Thymus (tissue), 14 donors: ENCODE results near the gene IL22. TPM values are rescaled to one million over a fixed set of nuclear protein-coding genes. Genes with fewer than 3 reads are reported as not detected.
A peak's percentile ranks its signal among the peaks of the same experiment; 100 is the strongest.

Experiments used
- DNase-seq, 9 donors: peaks; one replicate each; pipeline ENCODE4 v3.0.0-alpha.2; 2013; ENCODE audit warnings: low spot score in 9 of 9, low read depth in 6 of 9, missing footprints in 1 of 9
- H3K27ac ChIP-seq, 2 donors: one replicate each; pipeline ENCODE4 v1.5.1; 2013; ENCODE audit warnings: control low read depth in 1 of 2, low read depth in 1 of 2, low read length in 1 of 2, mild to moderate bottlenecking in 1 of 2, moderate library complexity in 1 of 2
- H3K27me3 ChIP-seq, 2 donors: one replicate each; pipeline ENCODE4 v1.5.1; 2013; ENCODE audit warnings: low read length in 1 of 2; ENCODE audit not compliant: control insufficient read depth in 2 of 2, insufficient read depth in 1 of 2
- H3K36me3 ChIP-seq, 2 donors: one replicate each; pipeline ENCODE4 v1.5.1; 2013; ENCODE audit warnings: low read length in 1 of 2, mild to moderate bottlenecking in 1 of 2, moderate library complexity in 1 of 2; ENCODE audit not compliant: control insufficient read depth in 2 of 2, insufficient read depth in 2 of 2
- H3K4me1 ChIP-seq, 2 donors: one replicate each; pipeline ENCODE4 v1.5.1; 2013; ENCODE audit warnings: low read length in 2 of 2; ENCODE audit not compliant: control insufficient read depth in 2 of 2, insufficient read depth in 2 of 2
- H3K4me3 ChIP-seq, 2 donors: one replicate each; pipeline ENCODE4 v1.5.1; 2013; ENCODE audit warnings: low read length in 2 of 2, control low read depth in 1 of 2, mild to moderate bottlenecking in 1 of 2
- H3K9me3 ChIP-seq, 2 donors: one replicate each; pipeline ENCODE4 v1.5.1; 2013; ENCODE audit warnings: low read length in 1 of 2, mild to moderate bottlenecking in 1 of 2; ENCODE audit not compliant: control insufficient read depth in 2 of 2, insufficient read depth in 1 of 2
- WGBS: extraction: QIAGEN DNeasy Blood & Tissue Kit; methylation state at CpG from one replicate; pipeline ENCODE4 v1.1.7; 2013; 5-methylcytosine and 5-hydroxymethylcytosine counted together
- long read RNA-seq, 10 donors: transcript quantifications; one replicate each; lab custom pipeline, GENCODE V29; 2026
- polyA plus RNA-seq: library from polyadenylated mRNA; stranded (reverse); fragments of 200-250 nt; gene quantifications from one replicate; pipeline ENCODE4 v1.2.3, GENCODE V29; 2013
- total RNA-seq: library from RNA; stranded (reverse); fragments of 120-200 nt; gene quantifications from one replicate; pipeline ENCODE4 v1.2.4, GENCODE V29; 2013
- donor health status: healthy.

Gene IL22
- total RNA-seq (0.38 TPM), polyA plus RNA-seq (1.1 TPM)
- long read RNA-seq, donor 1 = 0 reads
- long read RNA-seq, donor 2 = 0 reads
- long read RNA-seq, donor 3, partial matches to known transcripts = 0 of 1 reads
- long read RNA-seq, donor 3, other reads (novel, unspliced or antisense) = 0 of 1 reads
- long read RNA-seq, donor 4 = 0 reads
- long read RNA-seq, donor 5 = 0 reads
- long read RNA-seq, donor 6 = 0 reads
- long read RNA-seq, donor 7 = 0 reads
- long read RNA-seq, donor 8 = 0 reads
- long read RNA-seq, donor 9 = 0 reads
- long read RNA-seq, donor 10 = 0 reads

GRCh38 chr12:68253504-68253903 is at the start of gene IL22:
Gene IL22, minus strand, starts transcription at chr12:68253604. Its CDS starts 156 bp downstream, at chr12:68253448.
- WGBS = 93% methylated on average over 7 of the region's 7 CpGs
- Histone ChIP-seq H3K9me3 (no peaks in the 10 kb centered on the region), H3K4me1 (no peaks in the 10 kb centered on the region), H3K4me3 (no peak within 1 kb of the TSS), H3K36me3 (no peaks in the 10 kb centered on the region), H3K27me3 (no peaks in the 10 kb centered on the region), H3K27ac (no peak within 1 kb of the TSS)
- DNase-seq = no peak

- H3K4me1 ChIP-seq = no peaks in the 10 kb centered on the region
- H3K27me3 ChIP-seq = no peaks in the 10 kb centered on the region
- H3K4me3 ChIP-seq = no peak overlapping the region
- peaks cover 8 to 27% of the 10 kb centered on the region in 2 donors for H3K36me3 ChIP-seq
- no peak for DNase-seq
- no peak overlapping the region for H3K27ac ChIP-seq
- no peaks in the 10 kb centered on the region for H3K9me3 ChIP-seq
- WGBS = 92% methylated on average over 4 of the region's 4 CpGs
These were observed 44.5 kb upstream of the IL22 start for GRCh38 chr12:68297929-68298328.

- peaks cover 8 to 16% of the 10 kb centered on the region in 2 donors for H3K36me3 ChIP-seq
These were observed 40.8 kb upstream of the IL22 start for GRCh38 chr12:68294251-68294650.

GRCh38 chr12:68293347-68293746 is 39.9 kb upstream of the IL22 start:
- DNase-seq = no peak
- Histone ChIP-seq H3K36me3 (peaks cover 5 to 11% of the 10 kb centered on the region in 2 donors), H3K4me3 (no peak overlapping the region), H3K4me1 (no peaks in the 10 kb centered on the region), H3K27ac (no peak overlapping the region), H3K27me3 (no peaks in the 10 kb centered on the region), H3K9me3 (no peaks in the 10 kb centered on the region)

More at GRCh38 chr12:68294251-68294650, 40.8 kb upstream of the IL22 start:
- no peaks in the 10 kb centered on the region for H3K4me1 ChIP-seq
- H3K9me3 ChIP-seq = no peaks in the 10 kb centered on the region
- H3K27ac ChIP-seq = no peak overlapping the region
- H3K27me3 ChIP-seq = no peaks in the 10 kb centered on the region
- WGBS = 95% methylated on average over 2 of the region's 2 CpGs
- H3K4me3 ChIP-seq = no peak overlapping the region
- DNase-seq = no peak

DNA sequence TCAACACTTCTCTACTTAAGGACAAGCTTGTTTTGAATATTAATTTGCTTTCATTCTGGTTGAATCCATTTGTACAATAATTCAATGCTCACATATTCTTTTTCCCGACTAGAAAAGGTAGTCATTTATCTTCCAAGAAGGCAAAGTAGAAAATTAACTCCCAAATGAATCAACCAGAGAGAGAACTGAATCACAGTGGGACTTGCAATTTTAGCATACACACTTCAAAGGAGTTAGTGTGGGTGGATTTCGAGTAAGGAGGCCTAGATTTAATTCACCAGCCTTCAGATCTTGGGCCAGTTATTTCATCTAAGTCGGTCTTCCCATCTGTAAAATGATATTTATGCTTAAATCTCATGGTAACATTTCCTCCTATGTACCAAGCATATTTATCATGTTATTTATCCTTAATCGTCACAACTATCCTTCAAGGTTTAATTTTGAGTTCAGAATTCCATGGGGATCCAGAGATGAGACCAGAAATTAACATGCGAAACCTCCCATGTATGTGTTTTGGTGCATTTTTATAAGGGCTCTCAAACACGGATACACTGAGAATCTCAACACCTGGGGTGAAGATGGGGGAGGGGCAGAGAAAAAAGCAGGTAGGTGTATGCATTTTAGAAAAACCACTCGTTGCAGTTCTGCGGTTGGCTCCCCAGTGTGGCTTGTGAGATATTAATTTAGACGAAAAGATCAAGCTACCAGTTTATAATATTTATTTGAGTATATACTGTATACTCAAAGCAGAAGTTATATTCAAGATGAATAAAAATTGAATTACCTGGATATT is 38.9 kb upstream of the IL22 start:
- no peak for DNase-seq
- no peaks in the 10 kb centered on the region for H3K4me1 ChIP-seq
- WGBS = 97% methylated on average over 9 of the region's 9 CpGs
- H3K9me3 ChIP-seq = no peaks in the 10 kb centered on the region
- H3K27me3 ChIP-seq = no peaks in the 10 kb centered on the region
- H3K36me3 ChIP-seq = peaks cover 0 to 9% of the 10 kb centered on the region in 2 donors
- no peak overlapping the region for H3K27ac ChIP-seq
- H3K4me3 ChIP-seq = no peak overlapping the region

- 97% methylated on average over 4 of the region's 4 CpGs for WGBS
- Histone ChIP-seq H3K4me3 (no peak overlapping the region), H3K27ac (no peak overlapping the region), H3K27me3 (no peaks in the 10 kb centered on the region), H3K9me3 (no peaks in the 10 kb centered on the region), H3K4me1 (no peaks in the 10 kb centered on the region), H3K36me3 (peaks cover 0 to 6% of the 10 kb centered on the region in 2 donors)
- DNase-seq = no peak
These were observed 38.1 kb upstream of the IL22 start for GRCh38 chr12:68291396-68292036.

- Histone ChIP-seq H3K27ac (no peak overlapping the region), H3K27me3 (no peaks in the 10 kb centered on the region), H3K4me1 (no peaks in the 10 kb centered on the region), H3K9me3 (peaks cover 0 to 3% of the 10 kb centered on the region in 2 donors), H3K36me3 (peaks cover 0 to 5% of the 10 kb centered on the region in 2 donors), H3K4me3 (no peak overlapping the region)
- peak in 7 of 9 donors; percentile 6 to 48 (median 19) for DNase-seq
- 56% methylated on average over 6 of the region's 6 CpGs for WGBS
These were observed 36.7 kb upstream of the IL22 start for GRCh38 chr12:68290126-68290525.

DNA sequence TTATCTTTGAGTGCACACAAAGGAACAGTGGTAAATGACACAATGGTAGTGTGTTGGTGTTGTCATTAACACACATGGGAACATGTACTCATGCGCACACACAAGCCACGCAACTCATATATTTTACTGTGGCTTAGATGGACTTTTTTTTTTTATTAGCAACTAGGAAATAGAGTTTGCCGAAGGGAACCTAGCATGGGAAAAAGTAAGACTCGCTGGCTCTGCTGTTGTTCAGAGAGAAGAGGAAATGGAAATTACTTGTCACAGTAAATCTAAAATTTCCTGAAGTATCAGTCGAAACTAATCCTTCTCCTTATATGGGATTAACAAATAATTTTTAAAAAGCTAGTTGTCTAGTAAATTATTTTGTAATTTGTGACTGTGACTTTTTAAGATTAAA is 33.7 kb upstream of the IL22 start:
- Histone ChIP-seq H3K27me3 (no peaks in the 10 kb centered on the region), H3K27ac (no peak overlapping the region), H3K36me3 (no peaks in the 10 kb centered on the region), H3K9me3 (peaks cover 0 to 3% of the 10 kb centered on the region in 2 donors), H3K4me3 (no peak overlapping the region), H3K4me1 (no peaks in the 10 kb centered on the region)
- WGBS = 84% methylated on average over 5 of the region's 5 CpGs
- no peak for DNase-seq

DNA sequence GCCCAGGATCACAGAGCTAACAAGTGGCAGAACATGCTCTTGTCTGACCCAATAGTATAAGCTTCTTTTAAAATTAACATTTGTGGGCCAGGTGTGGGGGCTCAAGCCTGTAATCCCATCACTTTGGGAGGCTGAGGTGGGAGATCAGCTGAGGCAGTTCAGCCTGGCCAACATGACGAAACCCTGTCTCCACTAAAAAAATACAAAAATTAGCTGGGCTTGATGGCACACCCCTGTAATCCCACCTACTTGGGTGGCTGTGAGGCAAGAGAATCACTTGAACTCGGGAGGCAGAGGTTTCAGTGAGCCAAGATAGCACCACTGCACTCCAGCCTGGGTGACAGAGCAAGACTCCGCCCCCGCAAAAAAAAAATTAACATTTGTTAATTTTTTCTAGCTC is 33.0 kb upstream of the IL22 start:
- no peak for DNase-seq
- no peaks in the 10 kb centered on the region for H3K4me1 ChIP-seq
- H3K27me3 ChIP-seq = no peaks in the 10 kb centered on the region
- no peak overlapping the region for H3K4me3 ChIP-seq
- H3K27ac ChIP-seq = no peak overlapping the region
- WGBS = 93% methylated on average over 4 of the region's 4 CpGs
- peaks cover 0 to 3% of the 10 kb centered on the region in 2 donors for H3K9me3 ChIP-seq
- no peaks in the 10 kb centered on the region for H3K36me3 ChIP-seq
